ENCODE measurements around the gene SHISAL2A. TPM values are rescaled to one million over a fixed set of nuclear protein-coding genes. Genes with fewer than 3 reads are reported as not detected.

SHISAL2A gene
- total and polyA plus RNA-seq, 8 donors = 0.48 to 1.6 (median 0.69) TPM; not detected in 1

DNA sequence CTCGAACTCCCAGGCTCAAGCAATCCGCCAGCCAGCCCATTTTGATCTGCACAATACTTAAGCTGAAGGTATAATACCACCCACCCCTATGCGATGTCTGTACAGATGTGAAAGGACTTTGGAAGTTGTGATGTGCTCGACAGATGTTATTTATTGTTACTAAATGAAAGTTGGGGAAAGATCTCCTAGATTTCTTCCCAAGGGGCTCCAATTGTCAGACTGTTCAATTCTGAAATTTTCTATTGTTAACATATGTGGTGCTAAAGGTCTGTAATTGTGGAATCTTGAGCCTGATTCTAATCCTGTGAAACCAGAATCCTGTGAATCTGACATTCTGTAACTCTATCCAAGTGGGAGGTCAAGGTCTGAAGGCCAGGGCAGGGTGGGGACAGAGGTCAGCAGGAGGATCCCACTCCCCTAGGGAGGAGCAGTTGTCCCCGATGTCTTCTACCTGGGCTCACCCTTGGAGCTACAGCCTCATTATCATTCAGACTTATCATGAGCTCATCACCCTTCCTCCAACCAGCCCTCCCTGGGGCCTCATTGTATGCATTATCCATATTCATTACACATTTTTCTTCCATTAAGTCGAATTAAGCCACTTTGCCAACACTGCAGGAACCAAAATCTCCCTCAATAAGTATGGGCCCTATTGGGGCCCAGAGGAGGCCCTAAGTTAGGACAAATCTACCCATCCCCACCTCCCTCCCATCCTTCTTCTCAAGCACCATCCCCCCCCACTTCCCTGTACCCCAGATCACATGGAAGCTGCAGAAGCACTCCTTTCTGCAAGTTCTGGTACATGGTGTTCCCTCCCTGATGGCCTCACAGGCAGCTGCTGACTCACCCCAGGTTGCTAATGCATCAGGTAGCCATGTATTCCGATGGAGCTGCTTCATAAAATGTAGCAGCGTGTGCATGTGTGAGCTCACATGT is 32.3 kb downstream of the SHISAL2A start:
- Histone ChIP-seq H3K4me3 (no peak overlapping the region), H3K36me3 (no peaks in the 10 kb centered on the region), H3K27me3 (no peaks in the 10 kb centered on the region), H3K4me1 (no peaks in the 10 kb centered on the region), H3K9me3 (no peaks in the 10 kb centered on the region), H3K27ac (no peak overlapping the region)
- ATAC-seq = no peak
- TF ChIP-seq, protein P1, sequence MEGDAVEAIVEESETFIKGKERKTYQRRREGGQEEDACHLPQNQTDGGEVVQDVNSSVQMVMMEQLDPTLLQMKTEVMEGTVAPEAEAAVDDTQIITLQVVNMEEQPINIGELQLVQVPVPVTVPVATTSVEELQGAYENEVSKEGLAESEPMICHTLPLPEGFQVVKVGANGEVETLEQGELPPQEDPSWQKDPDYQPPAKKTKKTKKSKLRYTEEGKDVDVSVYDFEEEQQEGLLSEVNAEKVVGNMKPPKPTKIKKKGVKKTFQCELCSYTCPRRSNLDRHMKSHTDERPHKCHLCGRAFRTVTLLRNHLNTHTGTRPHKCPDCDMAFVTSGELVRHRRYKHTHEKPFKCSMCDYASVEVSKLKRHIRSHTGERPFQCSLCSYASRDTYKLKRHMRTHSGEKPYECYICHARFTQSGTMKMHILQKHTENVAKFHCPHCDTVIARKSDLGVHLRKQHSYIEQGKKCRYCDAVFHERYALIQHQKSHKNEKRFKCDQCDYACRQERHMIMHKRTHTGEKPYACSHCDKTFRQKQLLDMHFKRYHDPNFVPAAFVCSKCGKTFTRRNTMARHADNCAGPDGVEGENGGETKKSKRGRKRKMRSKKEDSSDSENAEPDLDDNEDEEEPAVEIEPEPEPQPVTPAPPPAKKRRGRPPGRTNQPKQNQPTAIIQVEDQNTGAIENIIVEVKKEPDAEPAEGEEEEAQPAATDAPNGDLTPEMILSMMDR (IDR thresholded peaks at IDR 0.05) = no peak
- DNase-seq = no peak
- intact Hi-C loops (cut with DNase I) = no loop called here

GRCh38 chr1:52667290-52667689 is 34.3 kb downstream of the SHISAL2A start:
- Histone ChIP-seq H3K27me3 (no peaks in the 10 kb centered on the region), H3K9me3 (no peaks in the 10 kb centered on the region), H3K27ac (no peak overlapping the region), H3K36me3 (no peaks in the 10 kb centered on the region), H3K4me3 (no peak overlapping the region), H3K4me1 (no peaks in the 10 kb centered on the region)
- TF ChIP-seq, protein P1 (IDR thresholded peaks at IDR 0.05) = no peak
- DNase-seq (no peak), ATAC-seq (no peak)
- intact Hi-C loops (cut with DNase I) = no loop called here

DNA sequence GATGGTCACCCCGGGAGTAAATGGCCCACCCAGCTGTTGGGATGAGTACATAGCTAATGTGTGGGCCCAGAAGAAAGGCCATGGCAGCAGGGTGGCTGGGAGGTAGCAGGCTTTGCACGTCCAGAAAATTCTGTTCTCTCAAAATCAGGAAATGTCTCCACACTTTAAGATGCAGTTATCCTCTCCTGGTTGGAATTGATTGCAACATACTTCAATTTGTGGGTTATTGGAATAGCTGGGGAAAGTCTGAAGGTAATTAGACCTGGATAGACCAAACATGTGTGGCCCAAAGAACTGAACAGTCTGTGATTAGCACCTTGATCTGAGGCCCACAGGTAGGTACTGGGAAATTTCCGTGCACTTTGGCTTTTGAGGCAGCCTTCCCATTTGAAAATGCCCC is 35.0 kb downstream of the SHISAL2A start:
- ATAC-seq (no peak), DNase-seq (no peak)
- Histone ChIP-seq H3K4me1 (no peaks in the 10 kb centered on the region), H3K4me3 (no peak overlapping the region), H3K27ac (no peak overlapping the region), H3K27me3 (no peaks in the 10 kb centered on the region), H3K9me3 (no peaks in the 10 kb centered on the region), H3K36me3 (no peaks in the 10 kb centered on the region)
- intact Hi-C loops (cut with DNase I) = no loop called here
- TF ChIP-seq, protein P1 (IDR thresholded peaks at IDR 0.05) = no peak

DNA sequence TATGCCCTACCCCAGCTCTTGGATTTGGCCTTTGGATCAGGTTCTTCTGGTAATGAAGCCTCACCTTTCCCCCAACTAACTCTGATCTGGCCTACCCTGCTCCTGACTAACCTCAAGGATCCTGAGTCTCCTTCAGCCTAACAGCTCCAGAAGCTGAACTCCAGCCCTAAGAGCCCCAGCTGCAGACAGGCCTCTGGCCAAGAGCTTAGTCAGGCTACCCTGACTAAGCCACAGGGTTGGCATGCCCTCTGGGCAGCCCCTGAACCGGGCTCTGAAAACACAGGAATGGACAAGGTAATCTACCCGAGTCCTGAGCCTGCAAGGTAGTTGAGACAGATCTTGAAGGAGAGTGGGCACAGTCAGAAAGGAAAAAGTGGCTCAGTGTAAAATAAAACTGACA is 35.7 kb downstream of the SHISAL2A start:
- TF ChIP-seq, protein P1 (IDR thresholded peaks at IDR 0.05) = no peak
- no peaks in the 10 kb centered on the region for H3K36me3 ChIP-seq
- no peaks in the 10 kb centered on the region for H3K4me1 ChIP-seq
- no peak overlapping the region for H3K27ac ChIP-seq
- no peaks in the 10 kb centered on the region for H3K27me3 ChIP-seq
- H3K9me3 ChIP-seq = no peaks in the 10 kb centered on the region
- ATAC-seq = no peak
- intact Hi-C loops (cut with DNase I) = no loop called here
- DNase-seq = no peak
- no peak overlapping the region for H3K4me3 ChIP-seq

DNA sequence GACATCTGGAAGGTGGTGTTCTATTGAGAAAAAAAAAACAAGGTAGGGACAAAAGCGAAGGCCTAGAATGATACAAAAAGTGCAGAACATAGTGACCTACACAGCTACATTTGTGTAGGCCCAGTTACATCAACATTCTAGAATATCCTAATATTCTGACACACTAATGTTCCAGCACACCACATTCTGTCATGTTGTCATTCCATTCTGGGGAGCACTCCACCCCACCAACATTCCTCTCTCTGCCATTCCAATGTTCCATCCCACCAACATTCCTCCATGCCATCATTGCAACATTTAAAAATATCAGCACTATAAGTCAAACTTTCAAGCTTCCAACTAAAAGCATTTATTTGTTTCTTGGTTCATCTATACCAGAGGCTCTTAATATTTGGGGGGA is 36.7 kb downstream of the SHISAL2A start:
- Histone ChIP-seq H3K4me3 (no peak overlapping the region), H3K4me1 (no peaks in the 10 kb centered on the region), H3K36me3 (no peaks in the 10 kb centered on the region), H3K9me3 (no peaks in the 10 kb centered on the region), H3K27ac (no peak overlapping the region), H3K27me3 (no peaks in the 10 kb centered on the region)
- TF ChIP-seq, protein P1 (IDR thresholded peaks at IDR 0.05) = no peak
- ATAC-seq (no peak), DNase-seq (no peak)
- intact Hi-C loops (cut with DNase I) = no loop called here
